CD4-positive, alpha-beta memory T cell (primary cell): ENCODE measurements around the gene AIF1L. TPM values are rescaled to one million over a fixed set of nuclear protein-coding genes. Genes with fewer than 3 reads are reported as not detected.
"Not testable (repeated sequence)": the region's sequence is repeated elsewhere in the genome, so short reads cannot be mapped to it uniquely, and the experiment has no call there.

Source experiments
- CTCF ChIA-PET: fragments of 350-600 bp; sonication (Branson Sonifier 250); formaldehyde crosslinking; loops from one replicate; lab custom pipeline; 2021; ENCODE audit warnings: inconsistent platforms; ENCODE audit not compliant: partially characterized antibody; lab: Charles Lee
- POLR2A ChIA-PET: fragments of 350-600 bp; sonication (Branson Sonifier 250); formaldehyde crosslinking; loops from one replicate; lab custom pipeline; 2021; ENCODE audit not compliant: partially characterized antibody; lab: Charles Lee
- DNase-seq, 5 donors: peaks; one replicate each; pipeline versions ENCODE4 v3.0.0 to v3.0.0-alpha.2; 2020 to 2022; ENCODE audit warnings: mixed read lengths in 1 of 5
- H3K27ac ChIP-seq: one replicate; pipeline ENCODE4 v1.7.0; 2013; ENCODE audit warnings: low read depth, low read length
- H3K27me3 ChIP-seq: 2 replicates; pipeline ENCODE4 v1.7.0; 2013; ENCODE audit warnings: mild to moderate bottlenecking, low read length, moderate library complexity; ENCODE audit not compliant: insufficient read depth
- H3K36me3 ChIP-seq: 2 replicates; pipeline ENCODE4 v1.7.0; 2013; ENCODE audit warnings: mild to moderate bottlenecking, low read length, moderate library complexity; ENCODE audit not compliant: insufficient read depth
- H3K4me1 ChIP-seq: 2 replicates; pipeline ENCODE4 v1.7.0; 2013; ENCODE audit warnings: mild to moderate bottlenecking, low read length, moderate library complexity; ENCODE audit not compliant: insufficient read depth
- H3K4me3 ChIP-seq, 2 donors: one replicate each; pipeline ENCODE4 v1.7.0; 2013; ENCODE audit warnings: low read length in 2 of 2, mild to moderate bottlenecking in 1 of 2
- H3K9me3 ChIP-seq, 2 donors: one replicate each; pipeline ENCODE4 v1.7.0; 2013; ENCODE audit warnings: low read length in 2 of 2, control low read depth in 1 of 2; ENCODE audit not compliant: control insufficient read depth in 1 of 2
- H3K27ac Mint-ChIP-seq, 7 donors: one replicate each; pipeline ENCODE4 v1.8.0; 2020 to 2021; ENCODE audit warnings: mixed read lengths in 7 of 7, mild to moderate bottlenecking in 6 of 7, inconsistent platforms in 3 of 7, moderate library complexity in 3 of 7
- H3K27me3 Mint-ChIP-seq, 2 donors: one replicate each; pipeline ENCODE4 v1.8.0; 2020 to 2021; ENCODE audit warnings: mixed read lengths in 2 of 2
- H3K36me3 Mint-ChIP-seq, 2 donors: one replicate each; pipeline ENCODE4 v1.8.0; 2020 to 2021; ENCODE audit warnings: mixed read lengths in 2 of 2, inconsistent platforms in 1 of 2, mild to moderate bottlenecking in 1 of 2
- H3K4me1 Mint-ChIP-seq, 4 donors: one replicate each; pipeline ENCODE4 v1.8.0; 2020 to 2021; ENCODE audit warnings: mixed read lengths in 4 of 4, mild to moderate bottlenecking in 1 of 4
- H3K4me3 Mint-ChIP-seq, 8 donors: one replicate each; pipeline ENCODE4 v1.8.0; 2020 to 2021; ENCODE audit warnings: mixed read lengths in 8 of 8, mild to moderate bottlenecking in 7 of 8, moderate library complexity in 6 of 8, inconsistent platforms in 3 of 8
- H3K9me3 Mint-ChIP-seq, 8 donors: one replicate each; pipeline ENCODE4 v1.8.0; 2020 to 2021; ENCODE audit warnings: mixed read lengths in 8 of 8, mild to moderate bottlenecking in 5 of 8, inconsistent platforms in 3 of 8, moderate library complexity in 1 of 8
- intact Hi-C: fragments of 100-400 bp; cut with micrococcal nuclease; formaldehyde crosslinking; loops from one replicate; pipeline ENCODE4 v1.15.1; 2023
- polyA plus RNA-seq, 2 donors: library from polyadenylated mRNA; unstranded; fragments of 300-500 nt; fragmentation: Illumina TruSeq; gene quantifications; one replicate each; pipeline ENCODE4 v1.2.3, GENCODE V29; 2021
- total RNA-seq, 2 experiments: library from RNA; stranded (reverse); gene quantifications; one replicate each; pipeline ENCODE4 v1.2.3, GENCODE V29; 2021

Gene AIF1L
- total and polyA plus RNA-seq, 4 experiments from 2014 or later, result 0.15 TPM; not detected in 3

GRCh38 chr9:131149688-131150053 is 53.3 kb downstream of the AIF1L start:
- Mint-ChIP-seq H3K36me3 (peaks cover 67 to 83% of the 10 kb centered on the region in 2 donors), H3K27me3 (no peaks in the 10 kb centered on the region), H3K27ac (peak overlapping the region in 3 of 7 donors; percentile 1 to 32 (median 3)), H3K4me1 (peaks cover 0 to 9% (median 4%) of the 10 kb centered on the region in 4 donors), H3K9me3 (no peaks in the 10 kb centered on the region), H3K4me3 (no peak overlapping the region)
- Histone ChIP-seq H3K27me3 (no peaks in the 10 kb centered on the region), H3K27ac (no peak overlapping the region), H3K4me3 (no peak overlapping the region), H3K36me3 (peaks cover 83% of the 10 kb centered on the region), H3K4me1 (no peaks in the 10 kb centered on the region), H3K9me3 (no peaks in the 10 kb centered on the region)
- no peak for DNase-seq
- intact Hi-C loops, result no loop called here
- ChIA-PET CTCF (no interaction called here), POLR2A (no interaction called here)

- Histone ChIP-seq H3K27me3 (no peaks in the 10 kb centered on the region), H3K9me3 (no peaks in the 10 kb centered on the region), H3K27ac (no peak overlapping the region), H3K36me3 (peaks cover 61% of the 10 kb centered on the region), H3K4me1 (no peaks in the 10 kb centered on the region), H3K4me3 (no peak overlapping the region)
- DNase-seq, result no peak
- H3K36me3 Mint-ChIP-seq, result peaks cover 49 to 74% of the 10 kb centered on the region in 2 donors
- ChIA-PET CTCF (no interaction called here), POLR2A (no interaction called here)
- no peak overlapping the region for H3K27ac Mint-ChIP-seq
- H3K4me1 Mint-ChIP-seq, result peaks cover 0 to 18% (median 9%) of the 10 kb centered on the region in 4 donors
- no peak overlapping the region for H3K4me3 Mint-ChIP-seq
- intact Hi-C loops, result no loop called here
- H3K9me3 Mint-ChIP-seq, result no peaks in the 10 kb centered on the region
- no peaks in the 10 kb centered on the region for H3K27me3 Mint-ChIP-seq
Observed at GRCh38 chr9:131153595-131153994, 57.3 kb downstream of the AIF1L start.

- peaks cover 0 to 14% (median 8%) of the 10 kb centered on the region in 4 donors for H3K4me1 Mint-ChIP-seq
- H3K36me3 ChIP-seq, result peaks cover 59% of the 10 kb centered on the region
- POLR2A ChIA-PET, H3K9me3 ChIP-seq, H3K27me3 ChIP-seq, H3K27ac Mint-ChIP-seq, intact Hi-C loops, H3K4me1 ChIP-seq, H3K27ac ChIP-seq, H3K4me3 ChIP-seq, DNase-seq, H3K9me3 Mint-ChIP-seq, H3K4me3 Mint-ChIP-seq, H3K27me3 Mint-ChIP-seq: not testable (repeated sequence)
- CTCF ChIA-PET, result interaction anchor here (1.4 to 1.7 kb wide), 2 partner anchors 9 to 12 kb away, joined by 3 to 5 read pairs; no protein-coding TSS in a partner anchor
- H3K36me3 Mint-ChIP-seq, result peaks cover 50 to 72% of the 10 kb centered on the region in 2 donors
Observed at GRCh38 chr9:131158673-131159072, 62.3 kb downstream of the AIF1L start.

GRCh38 chr9:131160416-131161112 is 64.2 kb downstream of the AIF1L start:
- no peak overlapping the region for H3K4me3 ChIP-seq
- DNase-seq, result no peak
- intact Hi-C loops, result no loop called here
- H3K4me3 Mint-ChIP-seq, result no peak overlapping the region
- no peaks in the 10 kb centered on the region for H3K4me1 ChIP-seq
- peaks cover 0 to 7% (median 4%) of the 10 kb centered on the region in 4 donors for H3K4me1 Mint-ChIP-seq
- peaks cover 43 to 65% of the 10 kb centered on the region in 2 donors for H3K36me3 Mint-ChIP-seq
- CTCF ChIA-PET, result interaction anchor here (1.7 kb wide), 1 partner anchor 17 kb away, joined by 4 read pairs; no protein-coding TSS in a partner anchor
- POLR2A ChIA-PET, result no interaction called here
- H3K27ac ChIP-seq, result no peak overlapping the region
- no peaks in the 10 kb centered on the region for H3K9me3 Mint-ChIP-seq
- H3K27me3 ChIP-seq, result no peaks in the 10 kb centered on the region
- H3K36me3 ChIP-seq, result peaks cover 63% of the 10 kb centered on the region
- H3K27me3 Mint-ChIP-seq, result no peaks in the 10 kb centered on the region
- no peaks in the 10 kb centered on the region for H3K9me3 ChIP-seq
- H3K27ac Mint-ChIP-seq, result no peak overlapping the region

- Mint-ChIP-seq H3K27ac (no peak overlapping the region), H3K9me3 (no peaks in the 10 kb centered on the region), H3K4me3 (no peak overlapping the region), H3K36me3 (peaks cover 49 to 66% of the 10 kb centered on the region in 2 donors), H3K4me1 (peaks cover 0 to 6% (median 2%) of the 10 kb centered on the region in 4 donors), H3K27me3 (no peaks in the 10 kb centered on the region)
- Histone ChIP-seq H3K36me3 (peaks cover 62% of the 10 kb centered on the region), H3K27me3 (no peaks in the 10 kb centered on the region), H3K4me3 (no peak overlapping the region), H3K27ac (no peak overlapping the region), H3K4me1 (no peaks in the 10 kb centered on the region), H3K9me3 (no peaks in the 10 kb centered on the region)
- CTCF ChIA-PET, result interaction anchor here (0.6 to 1.7 kb wide), 4 partner anchors 16 to 598 kb away, joined by 3 to 4 read pairs (median 3); no protein-coding TSS in a partner anchor
- no peak for DNase-seq
- POLR2A ChIA-PET, result no interaction called here
- intact Hi-C loops, result no loop called here
Observed at GRCh38 chr9:131161585-131161984, 65.3 kb downstream of the AIF1L start.

- H3K9me3 ChIP-seq, result no peaks in the 10 kb centered on the region
- POLR2A ChIA-PET, result no interaction called here
- H3K27ac Mint-ChIP-seq, result no peak overlapping the region
- no peaks in the 10 kb centered on the region for H3K4me1 ChIP-seq
- no peak overlapping the region for H3K4me3 Mint-ChIP-seq
- H3K27me3 Mint-ChIP-seq, result no peaks in the 10 kb centered on the region
- H3K36me3 ChIP-seq, result peaks cover 55% of the 10 kb centered on the region
- intact Hi-C loops, result no loop called here
- no peaks in the 10 kb centered on the region for H3K9me3 Mint-ChIP-seq
- CTCF ChIA-PET, result interaction anchor here (1.0 to 1.1 kb wide), 3 partner anchors 19 to 597 kb away, joined by 3 to 5 read pairs (median 3); no protein-coding TSS in a partner anchor
- H3K27me3 ChIP-seq, result no peaks in the 10 kb centered on the region
- no peak overlapping the region for H3K27ac ChIP-seq
- peaks cover 60 to 72% of the 10 kb centered on the region in 2 donors for H3K36me3 Mint-ChIP-seq
- no peak overlapping the region for H3K4me3 ChIP-seq
- no peak for DNase-seq
- peaks cover 0 to 13% (median 5%) of the 10 kb centered on the region in 4 donors for H3K4me1 Mint-ChIP-seq
Observed at GRCh38 chr9:131162886-131163285, 66.6 kb downstream of the AIF1L start.

GRCh38 chr9:131165523-131165922 is 69.2 kb downstream of the AIF1L start:
- H3K27ac Mint-ChIP-seq, result peak overlapping the region in 2 of 7 donors; percentile 32 to 34
- H3K27me3 Mint-ChIP-seq, result no peaks in the 10 kb centered on the region
- Histone ChIP-seq H3K27me3 (no peaks in the 10 kb centered on the region), H3K27ac (no peak overlapping the region), H3K36me3 (peaks cover 37% of the 10 kb centered on the region), H3K4me1 (no peaks in the 10 kb centered on the region), H3K9me3 (no peaks in the 10 kb centered on the region), H3K4me3 (no peak overlapping the region)
- H3K4me3 Mint-ChIP-seq, result no peak overlapping the region
- no peaks in the 10 kb centered on the region for H3K9me3 Mint-ChIP-seq
- intact Hi-C loops, result no loop called here
- ChIA-PET POLR2A (no interaction called here), CTCF (interaction anchor here (1.8 kb wide), 1 partner anchor 13 kb away, joined by 5 read pairs; no protein-coding TSS in a partner anchor)
- peaks cover 64 to 73% of the 10 kb centered on the region in 2 donors for H3K36me3 Mint-ChIP-seq
- peaks cover 4 to 15% (median 8%) of the 10 kb centered on the region in 4 donors for H3K4me1 Mint-ChIP-seq
- DNase-seq, result no peak
